Left forelimb (tissue), 1 donor: ENCODE results near the gene SYNDIG1.
A peak's percentile ranks its signal among the peaks of the same experiment; 100 is the strongest.

Experiments used
- DNase-seq: peaks from one replicate; pipeline ENCODE4 v3.0.0-alpha.2; 2018; ENCODE audit warnings: low spot score

The SYNDIG1 gene

GRCh38 chr20:24470746-24471582 lies 1.5 kb downstream of the SYNDIG1 start:
- DNase-seq = no peak

GRCh38 chr20:24472426-24472825 lies 3.0 kb downstream of the SYNDIG1 start:
- no peak for DNase-seq

GRCh38 chr20:24473435-24474223 lies 4.2 kb downstream of the SYNDIG1 start:
- DNase-seq = no peak

DNA sequence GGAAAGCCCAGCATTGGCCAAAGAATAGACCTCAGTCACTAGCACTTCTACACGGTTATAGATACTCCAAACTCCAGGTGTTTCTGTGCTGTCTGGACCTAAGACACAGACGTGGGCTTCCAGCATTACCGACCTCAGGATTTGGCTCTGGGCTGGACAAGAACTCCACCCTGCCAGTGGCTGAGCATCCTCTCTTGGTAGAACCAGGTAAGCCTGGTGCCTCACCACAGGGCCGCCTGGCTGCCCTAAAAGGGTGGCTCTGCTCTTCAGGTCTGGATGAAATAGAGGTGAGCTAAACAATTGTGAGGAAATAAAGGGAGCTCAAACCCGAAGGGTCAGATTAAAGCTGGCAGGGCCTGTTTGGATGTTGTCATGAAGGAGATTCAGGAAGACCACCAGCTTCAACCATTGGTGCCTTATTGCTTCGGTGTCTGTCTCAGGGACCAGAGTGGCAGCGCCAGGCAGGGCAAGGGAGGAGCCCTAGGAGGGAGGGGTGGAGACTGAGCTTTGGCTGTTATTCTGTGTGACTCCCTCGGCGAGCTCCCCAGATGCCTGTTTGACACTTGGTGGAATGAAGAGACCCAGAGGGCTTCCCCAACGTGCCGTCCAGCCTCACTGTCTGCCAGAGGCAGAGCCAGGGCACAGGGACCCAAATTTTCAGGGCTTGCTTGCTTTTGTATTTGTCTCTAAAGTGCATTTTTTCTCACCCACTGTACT lies 8.6 kb downstream of the SYNDIG1 start:
- no peak for DNase-seq

- DNase-seq = no peak
Observed at GRCh38 chr20:24478584-24478983, 9.2 kb downstream of the SYNDIG1 start.

- no peak for DNase-seq
Observed at GRCh38 chr20:24479106-24479505, 9.7 kb downstream of the SYNDIG1 start.

DNA sequence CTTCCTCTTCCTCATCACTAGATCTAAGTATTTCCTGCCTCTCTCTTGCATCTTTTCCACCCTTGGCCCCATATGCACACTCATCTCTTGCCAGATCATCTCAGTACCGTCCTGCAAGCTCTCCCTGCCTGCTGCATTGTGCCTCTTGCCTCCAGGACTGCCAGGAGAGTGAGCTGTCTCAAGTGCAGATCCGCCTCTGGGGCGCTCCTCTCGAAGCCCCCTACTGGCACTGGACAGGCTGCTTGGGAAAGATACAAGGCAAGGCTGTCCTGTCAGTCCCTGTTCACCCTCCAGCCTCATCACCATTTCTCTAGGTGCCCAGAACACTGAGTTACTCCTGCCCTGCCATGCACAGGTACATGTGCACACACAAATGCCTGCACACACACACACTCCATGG lies 10.2 kb downstream of the SYNDIG1 start:
- DNase-seq = no peak

GRCh38 chr20:24480509-24480908 lies 11.1 kb downstream of the SYNDIG1 start:
- DNase-seq = no peak

DNA sequence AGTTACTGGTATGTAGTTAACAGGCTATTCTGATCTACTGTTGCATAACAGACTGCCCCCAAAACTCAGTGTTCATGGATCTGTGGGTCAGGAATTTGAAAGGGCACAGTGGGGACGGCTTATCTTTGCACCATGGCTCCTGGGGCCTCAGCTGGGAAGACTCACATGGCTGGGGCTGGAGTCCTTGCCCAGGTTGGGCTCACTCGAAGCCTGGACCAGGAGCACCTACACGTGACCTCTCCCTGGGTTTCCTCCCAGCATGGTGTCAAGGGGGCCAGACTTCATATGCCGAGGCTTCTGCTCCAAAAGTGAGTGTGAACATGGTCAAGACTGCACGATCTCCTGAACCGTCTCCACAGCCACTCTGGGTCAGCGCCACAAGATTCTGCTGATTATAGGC lies 11.7 kb downstream of the SYNDIG1 start:
- DNase-seq = no peak

DNA sequence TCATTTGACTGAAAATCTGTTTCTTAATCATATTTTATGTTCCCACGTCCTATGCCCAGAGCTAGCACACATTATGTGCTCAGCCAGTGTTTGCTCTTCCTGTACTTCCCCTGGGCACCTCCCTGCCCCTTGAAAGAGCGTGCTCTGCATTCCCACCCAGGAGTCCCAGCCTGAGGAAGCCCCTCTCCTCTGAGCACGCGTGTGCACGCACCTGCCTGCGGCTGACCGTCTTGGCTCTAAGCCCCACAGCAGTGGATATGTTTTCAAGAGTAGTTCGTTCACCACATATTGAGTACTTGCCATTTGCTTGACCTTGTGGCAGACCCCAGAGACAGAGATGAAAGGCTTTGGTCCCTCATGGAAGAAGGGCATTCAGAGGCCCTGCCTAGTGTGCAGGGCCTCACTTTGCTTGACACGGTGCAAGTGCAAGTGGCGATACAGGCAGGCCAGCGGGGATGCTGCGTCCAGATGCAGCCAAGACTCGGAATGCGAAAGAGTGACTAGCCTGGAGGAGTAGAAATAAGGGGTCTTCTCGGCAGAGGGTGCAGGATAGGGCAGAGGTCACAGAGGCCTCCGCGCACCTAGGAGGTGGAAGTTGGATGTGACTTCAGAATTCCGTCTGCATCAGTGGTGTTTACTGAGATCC lies 14.1 kb downstream of the SYNDIG1 start:
- no peak for DNase-seq

GRCh38 chr20:24484081-24484450 lies 14.6 kb downstream of the SYNDIG1 start:
- DNase-seq = no peak

GRCh38 chr20:24485981-24486380 lies 16.6 kb downstream of the SYNDIG1 start:
- DNase-seq = no peak

DNA sequence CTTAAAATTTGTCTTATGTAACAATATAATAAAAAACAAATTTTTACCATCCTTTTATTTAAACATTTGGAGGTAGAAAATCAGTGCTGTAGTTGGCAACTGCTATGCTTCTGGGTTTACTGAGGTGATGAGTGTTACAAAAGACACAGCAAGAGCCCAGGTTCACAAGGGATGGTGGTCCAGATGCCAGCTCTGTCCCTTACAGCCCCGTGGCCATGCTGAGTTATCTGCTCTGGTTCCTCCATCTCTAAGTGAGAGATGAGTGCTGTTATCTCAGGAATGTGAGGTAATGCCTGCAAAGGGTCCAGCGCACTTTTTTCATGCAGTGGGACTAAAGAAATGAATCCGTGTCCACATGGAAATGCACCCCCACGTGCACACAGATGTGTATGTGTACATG lies 17.8 kb downstream of the SYNDIG1 start:
- DNase-seq = no peak

DNA sequence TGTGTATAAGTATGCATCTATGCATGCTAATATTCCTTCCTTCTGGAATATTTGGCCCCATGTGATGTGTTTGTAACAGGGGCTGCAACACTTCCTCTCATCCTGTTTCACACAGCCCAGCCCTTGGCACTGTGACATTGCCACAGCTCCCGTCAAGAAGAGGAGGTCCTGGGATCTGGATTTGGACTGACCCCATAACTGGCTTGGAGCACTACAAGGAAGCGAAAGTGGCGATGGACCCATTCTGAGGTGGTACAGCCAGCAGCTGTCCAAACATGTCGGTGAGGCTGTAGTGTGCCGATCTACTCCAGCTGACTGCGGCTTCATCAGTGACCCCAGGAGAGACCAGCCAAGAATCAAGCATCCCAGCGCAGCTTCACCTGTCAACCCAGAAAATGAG lies 18.2 kb downstream of the SYNDIG1 start:
- no peak for DNase-seq

DNA sequence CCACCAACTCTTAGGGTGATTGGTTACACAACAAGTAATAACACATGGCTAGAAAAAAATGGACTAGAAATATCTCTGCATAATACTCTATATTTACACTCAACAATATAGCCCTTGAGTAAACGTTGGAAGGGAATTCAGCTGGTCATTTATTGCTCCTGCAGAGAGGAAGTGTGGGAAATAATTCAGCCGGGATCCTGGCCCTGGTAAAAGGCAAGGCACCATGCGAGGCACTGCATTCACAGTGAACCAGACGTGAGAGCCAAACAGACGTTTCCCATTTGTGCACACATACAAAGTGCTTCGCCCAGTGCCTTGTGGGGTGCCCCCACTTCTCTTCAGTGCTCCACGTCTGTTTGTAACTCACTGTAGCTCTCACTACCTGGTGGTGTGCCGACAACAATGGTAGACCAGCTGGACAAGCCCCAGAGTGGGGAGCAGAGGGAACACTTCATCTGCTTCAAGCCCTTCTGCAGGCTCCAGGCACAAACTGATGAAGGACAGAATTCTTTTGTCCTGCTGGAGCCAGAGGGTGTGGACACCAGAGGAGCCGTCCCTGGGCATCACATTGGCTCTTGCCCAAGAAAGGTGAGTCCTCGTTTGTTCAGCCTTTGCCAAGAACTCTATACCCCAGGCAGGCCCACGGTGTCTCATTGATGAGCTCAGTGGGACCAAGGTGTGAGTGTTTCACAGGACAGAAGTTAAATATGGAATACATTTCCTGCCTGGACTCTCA lies 18.8 kb downstream of the SYNDIG1 start:
- DNase-seq = no peak

DNA sequence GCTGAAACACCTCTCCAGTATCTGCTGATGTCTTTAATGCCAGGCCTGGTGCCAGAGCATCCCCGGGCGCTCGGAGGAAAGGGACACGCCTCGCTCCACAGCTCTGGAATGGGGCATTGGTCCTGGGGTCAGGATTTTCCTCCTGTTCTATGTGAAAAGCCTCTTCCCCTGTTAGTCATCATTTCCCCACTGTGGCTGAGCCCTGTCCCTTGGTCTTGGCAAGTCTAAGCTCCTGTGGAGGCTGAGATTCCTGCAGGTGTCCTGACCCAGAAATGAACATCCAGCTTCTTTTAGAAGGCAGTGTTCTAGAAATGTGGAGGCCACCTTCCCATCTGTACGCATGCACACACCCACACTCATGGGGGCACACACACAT lies 19.4 kb downstream of the SYNDIG1 start:
- DNase-seq = no peak

- DNase-seq = peak; percentile 30
Observed at GRCh38 chr20:24489193-24489592, 19.8 kb downstream of the SYNDIG1 start.

GRCh38 chr20:24489631-24490260 lies 20.3 kb downstream of the SYNDIG1 start:
- peak; percentile 40 for DNase-seq

- DNase-seq = peak; percentile 28
Observed at GRCh38 chr20:24490598-24490997, 21.2 kb downstream of the SYNDIG1 start.

DNA sequence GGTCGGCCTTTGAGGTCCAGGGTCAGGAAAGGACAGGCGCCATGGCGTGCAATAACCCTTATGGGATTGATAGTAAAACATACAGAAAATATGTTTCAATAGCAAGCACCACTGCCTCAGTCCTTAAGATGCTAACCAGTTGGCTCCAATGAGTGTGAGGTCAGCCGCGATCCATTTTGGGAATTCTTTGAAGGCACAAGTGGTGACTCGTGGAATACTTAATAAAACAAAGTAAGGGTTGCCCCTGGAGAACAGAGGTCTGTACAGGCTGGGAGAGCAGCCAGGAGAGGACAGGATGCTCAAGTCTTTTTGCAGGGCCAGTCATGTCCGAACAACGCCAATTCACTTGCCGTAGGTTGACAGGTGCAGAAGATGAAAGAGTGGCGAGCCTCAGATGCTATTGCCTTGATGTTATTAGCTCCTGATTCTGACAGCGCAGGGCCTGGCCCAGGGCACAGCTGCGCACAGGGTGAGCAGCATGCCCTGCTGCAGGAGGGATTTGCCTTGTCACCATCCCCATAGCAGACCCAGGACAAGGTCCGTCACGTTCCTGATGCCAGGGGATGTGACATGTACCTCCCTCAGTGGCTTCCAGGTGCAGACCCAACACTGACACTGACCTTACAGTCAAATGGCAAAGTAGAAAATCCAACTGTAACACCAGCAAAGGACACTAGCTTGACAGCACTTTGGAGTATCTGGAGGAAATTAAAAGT lies 21.8 kb downstream of the SYNDIG1 start:
- peak; percentile 42 for DNase-seq
